Transverse colon (tissue), 4 donors: ENCODE results near the gene HSPA5. TPM values are rescaled to one million over a fixed set of nuclear protein-coding genes. Genes with fewer than 3 reads are reported as not detected.
"Not testable (repeated sequence)": the region's sequence is repeated elsewhere in the genome, so short reads cannot be mapped to it uniquely, and the experiment has no call there.

Source experiments
- DNase-seq: peaks from one replicate; pipeline ENCODE4 v3.0.0-alpha.2; 2019
- H3K27ac ChIP-seq, 4 donors: fragments of 200-600 bp; sonication (generic); 2 replicates each; pipeline ENCODE4 v1.5.1; 2016 to 2018; ENCODE audit warnings: inconsistent platforms in 4 of 4
- H3K27me3 ChIP-seq: fragments of 200-600 bp; sonication (generic); 2 replicates; pipeline ENCODE4 v1.5.1; 2017; ENCODE audit warnings: inconsistent platforms
- H3K36me3 ChIP-seq, 4 donors: fragments of 200-600 bp; sonication (generic); 2 replicates each; pipeline ENCODE4 v1.5.1; 2017 to 2019; ENCODE audit warnings: inconsistent platforms in 4 of 4
- H3K4me1 ChIP-seq, 4 donors: fragments of 200-600 bp; sonication (generic); 2 replicates each; pipeline ENCODE4 v1.5.1; 2017 to 2020; ENCODE audit warnings: inconsistent platforms in 4 of 4
- H3K4me3 ChIP-seq, 4 donors: fragments of 200-600 bp; sonication (generic); 1 replicate in 1 of 4; 2 replicates in 3 of 4; pipeline versions ENCODE4 v1.5.1 to v1.6.1; 2017 to 2019; ENCODE audit warnings: inconsistent platforms in 4 of 4
- H3K9me3 ChIP-seq, 2 donors: fragments of 200-600 bp; sonication (generic); 2 replicates each; pipeline ENCODE4 v1.5.1; 2017 to 2019; ENCODE audit warnings: inconsistent platforms in 2 of 2
- CTCF ChIP-seq, 5 experiments: fragments of 200-600 bp in 3 of 5; fragments of 450-650 bp in 2 of 5; sonication (generic) in 3 of 5; IDR thresholded peaks; 1 replicate in 2 of 5; 2 replicates in 3 of 5; pipeline ENCODE4 v1.5.1; 2016 to 2017; ENCODE audit warnings: antibody characterized with exemption in 5 of 5, inconsistent platforms in 3 of 5, mild to moderate bottlenecking in 2 of 5, moderate library complexity in 1 of 5
- EP300 ChIP-seq: sonication (generic); formaldehyde crosslinking; IDR thresholded peaks from one replicate; pipeline ENCODE4 v1.6.1; 2017; ENCODE audit warnings: antibody characterized with exemption, low read depth
- POLR2A ChIP-seq: fragments of 450-650 bp; IDR thresholded peaks from one replicate; pipeline ENCODE4 v1.6.1; 2016; ENCODE audit warnings: antibody characterized with exemption, mild to moderate bottlenecking, moderate library complexity
- POLR2AphosphoS5 ChIP-seq, 3 donors: sonication (generic); formaldehyde crosslinking; IDR thresholded peaks; one replicate each; pipeline ENCODE4 v1.6.1; 2016; ENCODE audit warnings: antibody characterized with exemption in 3 of 3
- WGBS, 2 donors: methylation state at CpG; one replicate each; pipeline ENCODE4 v1.1.5; 2018; ENCODE audit warnings: low coverage in 1 of 2; 5-methylcytosine and 5-hydroxymethylcytosine counted together
- in situ Hi-C, 4 donors: fragments of 200-750 bp; cut with MboI; loops; one replicate each; pipeline versions ENCODE4 v1.15.0 to v1.15.1; 2017; ENCODE audit warnings: low sequenced_read_pairs in 3 of 4, low pct_ligation_motif_present in 1 of 4, low pct_unique_long_range_greater_than_20kb in 1 of 4
- intact Hi-C: fragments of 100-400 bp; cut with DNase I; formaldehyde crosslinking; loops from one replicate; pipeline ENCODE4 v1.15.1; 2023; ENCODE audit warnings: low total_unique reads
- total RNA-seq, 4 donors: library from RNA; depleted of rRNA; stranded (reverse); fragments of >200 nt; gene quantifications; one replicate each; pipeline ENCODE4 v1.1.0, GENCODE V29; 2016

Gene HSPA5
- total RNA-seq: 100 to 1,000 TPM in 1 of 4 donors, 10 to 100 TPM in 3; 49.8 to 115 (median 66.1) TPM

- peak; percentile 100 for DNase-seq
- TF ChIP-seq CTCF (IDR thresholded peaks at IDR 0.05): peak in 2 of 5 experiments; percentile 39 to 54
- no peak for TF ChIP-seq EP300
- peak; percentile 99 for TF ChIP-seq POLR2A
- TF ChIP-seq POLR2AphosphoS5 (IDR thresholded peaks at IDR 0.05): peak; percentile 100
- intact Hi-C loops (no loop called here), in situ Hi-C loops (no loop called here)
- peak within 1 kb of the TSS; percentile 76 to 86 (median 82) for H3K4me3 ChIP-seq
- peak within 1 kb of the TSS; percentile 91 to 97 (median 96) for H3K27ac ChIP-seq
- H3K27me3 ChIP-seq: no peaks in the 10 kb centered on the region
- H3K36me3 ChIP-seq: peaks cover 0 to 30% (median 12%) of the 10 kb centered on the region in 4 donors
- H3K9me3 ChIP-seq: no peaks in the 10 kb centered on the region
- 0% methylated on average over 17 to 50 of the region's 59 CpGs for WGBS, 2 donors
- peaks cover 22 to 46% (median 42%) of the 10 kb centered on the region in 4 donors for H3K4me1 ChIP-seq
Observed at GRCh38 chr9:125241000-125241862, at the start of gene HSPA5. Gene HSPA5 (minus strand): TSS chr9:125241343. CDS start chr9:125241126, 217 bp downstream.

GRCh38 chr9:125286935-125287433 lies 45.8 kb upstream of the HSPA5 start:
- H3K27ac ChIP-seq, in situ Hi-C loops: not testable (repeated sequence)
- 83 to 89% methylated on average over 7 of the region's 7 CpGs for WGBS, 2 donors

GRCh38 chr9:125284855-125285254 lies 43.7 kb upstream of the HSPA5 start:
- Histone ChIP-seq H3K27me3 (no peaks in the 10 kb centered on the region), H3K9me3 (no peaks in the 10 kb centered on the region), H3K27ac (no peak overlapping the region), H3K36me3 (peaks cover 0 to 9% (median 0%) of the 10 kb centered on the region in 4 donors), H3K4me3 (no peak overlapping the region), H3K4me1 (peaks cover 0 to 22% (median 5%) of the 10 kb centered on the region in 4 donors)
- WGBS, 2 donors: 100% methylated on average over 2 to 3 of the region's 3 CpGs
- intact Hi-C loops: no loop called here
- in situ Hi-C loops: no loop called here
- TF ChIP-seq EP300: no peak
- TF ChIP-seq POLR2AphosphoS5 (IDR thresholded peaks at IDR 0.05): no peak
- no peak for TF ChIP-seq POLR2A
- no peak for TF ChIP-seq CTCF (IDR thresholded peaks at IDR 0.05)
- DNase-seq: no peak

More at GRCh38 chr9:125286935-125287433, 45.8 kb upstream of the HSPA5 start:
- H3K9me3 ChIP-seq, DNase-seq, H3K4me3 ChIP-seq, H3K36me3 ChIP-seq, H3K27me3 ChIP-seq, intact Hi-C loops: not testable (repeated sequence)
- peaks cover 0 to 22% (median 5%) of the 10 kb centered on the region in 4 donors for H3K4me1 ChIP-seq

GRCh38 chr9:125280945-125281344 lies 39.8 kb upstream of the HSPA5 start:
- in situ Hi-C loops (no loop called here), intact Hi-C loops (no loop called here)
- WGBS, 2 donors: 66 to 75% methylated on average over 4 of the region's 4 CpGs
- no peaks in the 10 kb centered on the region for H3K9me3 ChIP-seq
- H3K4me3 ChIP-seq: no peak overlapping the region
- TF ChIP-seq EP300 (no peak), POLR2AphosphoS5 (IDR thresholded peaks at IDR 0.05) (no peak), CTCF (IDR thresholded peaks at IDR 0.05) (no peak), POLR2A (no peak)
- H3K36me3 ChIP-seq: no peaks in the 10 kb centered on the region
- H3K27ac ChIP-seq: no peak overlapping the region
- H3K27me3 ChIP-seq: no peaks in the 10 kb centered on the region
- no peak for DNase-seq
- peaks cover 0 to 9% (median 2%) of the 10 kb centered on the region in 4 donors for H3K4me1 ChIP-seq
